B cell (primary cell): Measurements from ENCODE around the gene NUCKS1.

Experiments
- EZH2 ChIP-seq: IDR thresholded peaks from 2 replicates; pipeline ENCODE4 v1.6.1; 2012; ENCODE audit warnings: borderline replicate concordance, low read depth, mild to moderate bottlenecking, moderate library complexity, low read length; ENCODE audit not compliant: insufficient read depth, poor library complexity, severe bottlenecking
- TF ChIP-seq, protein P1 (sequence below): fragments of 200-600 bp; IDR thresholded peaks from one replicate; pipeline ENCODE4 v1.8.0; 2022; ENCODE audit warnings: antibody characterized with exemption, mild to moderate bottlenecking

- TF ChIP-seq, protein P1, sequence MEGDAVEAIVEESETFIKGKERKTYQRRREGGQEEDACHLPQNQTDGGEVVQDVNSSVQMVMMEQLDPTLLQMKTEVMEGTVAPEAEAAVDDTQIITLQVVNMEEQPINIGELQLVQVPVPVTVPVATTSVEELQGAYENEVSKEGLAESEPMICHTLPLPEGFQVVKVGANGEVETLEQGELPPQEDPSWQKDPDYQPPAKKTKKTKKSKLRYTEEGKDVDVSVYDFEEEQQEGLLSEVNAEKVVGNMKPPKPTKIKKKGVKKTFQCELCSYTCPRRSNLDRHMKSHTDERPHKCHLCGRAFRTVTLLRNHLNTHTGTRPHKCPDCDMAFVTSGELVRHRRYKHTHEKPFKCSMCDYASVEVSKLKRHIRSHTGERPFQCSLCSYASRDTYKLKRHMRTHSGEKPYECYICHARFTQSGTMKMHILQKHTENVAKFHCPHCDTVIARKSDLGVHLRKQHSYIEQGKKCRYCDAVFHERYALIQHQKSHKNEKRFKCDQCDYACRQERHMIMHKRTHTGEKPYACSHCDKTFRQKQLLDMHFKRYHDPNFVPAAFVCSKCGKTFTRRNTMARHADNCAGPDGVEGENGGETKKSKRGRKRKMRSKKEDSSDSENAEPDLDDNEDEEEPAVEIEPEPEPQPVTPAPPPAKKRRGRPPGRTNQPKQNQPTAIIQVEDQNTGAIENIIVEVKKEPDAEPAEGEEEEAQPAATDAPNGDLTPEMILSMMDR = no peak
- TF ChIP-seq EZH2 = no peak
These were observed 22.6 kb upstream of the NUCKS1 start for GRCh38 chr1:205772607-205773032.
